Esophagus squamous epithelium (tissue), 5 donors: ENCODE results near the gene LITAF. TPM values are rescaled to one million over a fixed set of nuclear protein-coding genes. Genes with fewer than 3 reads are reported as not detected.
"Not testable (repeated sequence)": the region's sequence is repeated elsewhere in the genome, so short reads cannot be mapped to it uniquely, and the experiment has no call there.

Source experiments
- DNase-seq: peaks from one replicate; lab custom pipeline; 2025; lab: John Stamatoyannopoulos, UW
- H3K27ac ChIP-seq, 4 donors: fragments of 200-600 bp; sonication (generic); one replicate each; pipeline ENCODE4 v1.5.1; 2016 to 2019; ENCODE audit warnings: mild to moderate bottlenecking in 1 of 4
- H3K27me3 ChIP-seq, 4 donors: fragments of 200-600 bp; sonication (generic); 1 replicate in 3 of 4; 2 replicates in 1 of 4; pipeline versions ENCODE4 v1.5.1 to v1.6.0; 2017 to 2021; ENCODE audit warnings: antibody characterized with exemption in 1 of 4
- H3K36me3 ChIP-seq, 3 donors: fragments of 200-600 bp; sonication (generic); one replicate each; pipeline ENCODE4 v1.5.1; 2016 to 2019
- H3K4me1 ChIP-seq, 3 donors: fragments of 200-600 bp; sonication (generic); one replicate each; pipeline ENCODE4 v1.5.1; 2017 to 2019
- H3K4me3 ChIP-seq, 4 donors: fragments of 200-600 bp; sonication (generic); 1 replicate in 3 of 4; 2 replicates in 1 of 4; pipeline ENCODE4 v1.5.1; 2016 to 2019; ENCODE audit warnings: mild to moderate bottlenecking in 2 of 4, moderate library complexity in 1 of 4
- H3K9me3 ChIP-seq, 3 donors: fragments of 200-600 bp; sonication (generic); one replicate each; pipeline ENCODE4 v1.5.1; 2016 to 2019
- CTCF ChIP-seq, 6 experiments: fragments of 450-650 bp in 4 of 6; fragments of 200-600 bp in 2 of 6; sonication (generic) in 2 of 6; IDR thresholded peaks; one replicate each; pipeline ENCODE4 v1.5.1; 2016 to 2019; ENCODE audit warnings: antibody characterized with exemption in 6 of 6, mild to moderate bottlenecking in 4 of 6, moderate library complexity in 4 of 6
- POLR2A ChIP-seq, 4 donors: fragments of 450-650 bp; IDR thresholded peaks; one replicate each; pipeline ENCODE4 v1.6.1; 2017; ENCODE audit warnings: antibody characterized with exemption in 4 of 4, mild to moderate bottlenecking in 4 of 4, moderate library complexity in 3 of 4
- WGBS, 2 donors: methylation state at CpG; one replicate each; pipeline ENCODE4 v1.1.5; 2018; 5-methylcytosine and 5-hydroxymethylcytosine counted together
- intact Hi-C: fragments of 100-400 bp; cut with DNase I; formaldehyde crosslinking; loops from one replicate; pipeline ENCODE4 v1.15.0; 2022
- total RNA-seq, 4 donors: library from RNA; depleted of rRNA; stranded (reverse); fragments of >200 nt; gene quantifications; one replicate each; pipeline ENCODE4 v1.1.0, GENCODE V29; 2016
- donor health status: DM: yes; HTN: yes; CAD: no.

Gene LITAF
- total RNA-seq, 4 donors from 2014 or later = 13.7 to 44.4 (median 34.4) TPM

GRCh38 chr16:11593581-11593980, 6.9 kb upstream of the LITAF start:
- Histone ChIP-seq H3K27me3 (no peaks in the 10 kb centered on the region), H3K36me3 (no peaks in the 10 kb centered on the region), H3K4me3 (no peak overlapping the region), H3K9me3 (no peaks in the 10 kb centered on the region), H3K27ac (no peak overlapping the region), H3K4me1 (peaks cover 6 to 25% (median 14%) of the 10 kb centered on the region in 3 donors)
- TF ChIP-seq CTCF (IDR thresholded peaks at IDR 0.05) = no peak
- TF ChIP-seq POLR2A (IDR thresholded peaks at IDR 0.05) = no peak
- intact Hi-C loops = no loop called here
- WGBS, 2 donors = 85 to 97% methylated on average over 3 of the region's 3 CpGs
- DNase-seq = no peak

DNA sequence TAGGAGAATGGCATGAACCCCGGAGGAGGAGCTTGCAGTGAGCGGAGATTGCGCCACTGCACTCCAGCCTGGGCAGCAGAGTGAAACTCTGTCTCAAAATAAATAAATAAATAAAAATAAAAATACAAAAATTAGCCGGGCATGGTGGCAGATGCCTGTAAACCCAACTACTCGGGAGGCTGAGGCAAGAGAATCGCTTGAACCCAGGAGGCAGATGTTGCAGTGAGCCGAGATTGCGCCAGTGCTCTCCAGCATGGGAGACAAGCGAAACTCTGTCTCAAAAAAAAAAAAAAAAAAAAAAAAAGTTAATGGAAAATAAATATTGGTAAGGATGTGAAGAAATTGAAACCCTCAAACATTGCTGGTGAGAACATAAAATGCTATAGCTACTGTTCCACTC, 6.4 kb upstream of the LITAF start:
- H3K9me3 ChIP-seq, intact Hi-C loops, H3K36me3 ChIP-seq, DNase-seq, H3K27ac ChIP-seq, H3K4me3 ChIP-seq, H3K27me3 ChIP-seq: not testable (repeated sequence)
- 88 to 90% methylated on average over 9 of the region's 9 CpGs for WGBS, 2 donors
- peaks cover 6 to 25% (median 14%) of the 10 kb centered on the region in 3 donors for H3K4me1 ChIP-seq

DNA sequence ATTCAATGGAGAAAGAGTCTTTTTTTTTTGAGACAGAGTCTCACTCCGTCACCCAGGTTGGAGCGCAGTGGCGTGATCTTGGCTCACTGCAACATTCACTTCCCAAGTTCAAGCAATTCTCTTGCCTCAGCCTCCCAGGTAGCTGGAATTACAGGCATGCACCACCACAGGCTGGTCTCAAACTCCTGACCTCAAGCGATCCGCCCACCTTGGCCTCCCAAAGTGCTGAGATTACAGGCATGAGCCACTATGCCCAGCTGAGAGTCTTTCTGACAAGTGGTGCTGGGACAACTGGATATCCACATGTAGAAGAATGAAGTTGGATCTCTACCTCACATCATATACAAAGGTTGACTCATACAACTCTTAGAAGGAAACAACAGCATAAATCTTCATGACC, 4.9 kb upstream of the LITAF start:
- WGBS, 2 donors = 87 to 96% methylated on average over 5 of the region's 5 CpGs
- H3K36me3 ChIP-seq, intact Hi-C loops, H3K9me3 ChIP-seq, H3K27me3 ChIP-seq, DNase-seq, H3K27ac ChIP-seq, H3K4me3 ChIP-seq: not testable (repeated sequence)
- H3K4me1 ChIP-seq = peaks cover 0 to 22% (median 7%) of the 10 kb centered on the region in 3 donors

- Histone ChIP-seq H3K27ac (no peak overlapping the region), H3K27me3 (no peaks in the 10 kb centered on the region), H3K4me3 (no peak overlapping the region), H3K4me1 (peaks cover 1 to 32% (median 20%) of the 10 kb centered on the region in 3 donors), H3K9me3 (no peaks in the 10 kb centered on the region), H3K36me3 (no peaks in the 10 kb centered on the region)
- no peak for TF ChIP-seq CTCF (IDR thresholded peaks at IDR 0.05)
- TF ChIP-seq POLR2A (IDR thresholded peaks at IDR 0.05) = no peak
- intact Hi-C loops = no loop called here
- WGBS, 2 donors = 73 to 100% methylated on average over 1 of the region's 1 CpG
- no peak for DNase-seq
Measured at GRCh38 chr16:11589198-11589550, 2.5 kb upstream of the LITAF start.

DNA sequence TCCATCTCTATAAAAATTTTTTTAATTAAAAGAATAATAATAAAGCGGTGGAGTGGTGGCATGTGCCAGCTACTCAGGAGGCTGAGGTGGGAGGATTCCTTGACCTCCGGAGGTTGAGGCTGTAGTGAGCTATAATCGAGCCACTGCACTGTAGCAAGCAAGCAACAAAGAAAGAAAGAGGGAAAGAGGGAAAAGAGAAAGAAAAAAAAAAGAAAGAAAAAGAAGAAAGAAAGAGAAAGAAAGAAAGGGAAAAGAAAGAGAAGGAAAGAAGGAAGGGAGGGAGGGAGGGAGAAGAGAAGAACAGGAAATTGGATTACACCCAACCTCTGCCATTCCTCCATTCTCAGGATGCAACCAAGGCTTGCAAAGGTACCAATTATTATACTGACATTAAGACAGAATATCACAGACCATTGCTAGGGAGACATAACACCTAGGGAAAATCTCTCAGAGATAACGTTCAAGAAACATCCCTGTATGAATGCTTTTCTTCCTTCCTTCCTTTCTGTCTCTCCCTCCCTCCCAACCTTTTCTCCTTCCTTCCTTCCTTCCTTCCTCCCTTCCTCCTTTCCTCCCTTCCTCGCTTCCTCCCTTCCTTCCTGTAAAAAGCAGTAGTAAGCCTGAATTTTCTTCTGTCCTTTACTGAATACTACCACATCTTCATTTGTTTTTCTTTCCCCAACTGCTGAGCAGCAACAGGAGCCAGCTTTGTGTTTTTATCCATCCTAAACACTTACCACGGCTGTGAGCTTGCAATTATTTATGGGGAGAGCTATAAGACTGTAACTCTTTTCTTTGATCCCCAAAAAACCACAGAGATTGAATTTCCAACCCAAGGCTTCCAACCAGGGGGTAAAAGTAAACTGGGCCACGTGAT, 1.8 kb upstream of the LITAF start:
- intact Hi-C loops = no loop called here
- Histone ChIP-seq H3K36me3 (no peaks in the 10 kb centered on the region), H3K4me1 (peaks cover 7 to 38% (median 26%) of the 10 kb centered on the region in 3 donors), H3K27me3 (no peaks in the 10 kb centered on the region), H3K27ac (no peak overlapping the region), H3K4me3 (no peak overlapping the region), H3K9me3 (no peaks in the 10 kb centered on the region)
- WGBS, 2 donors = 79 to 82% methylated on average over 7 of the region's 7 CpGs
- DNase-seq = no peak
- TF ChIP-seq POLR2A (IDR thresholded peaks at IDR 0.05) (no peak), CTCF (IDR thresholded peaks at IDR 0.05) (no peak)

GRCh38 chr16:11587643-11588247, 1.0 kb upstream of the LITAF start:
- WGBS, 2 donors = 76 to 89% methylated on average over 3 to 13 of the region's 14 CpGs
- H3K4me1 ChIP-seq = peaks cover 7 to 46% (median 31%) of the 10 kb centered on the region in 3 donors
- intact Hi-C loops = no loop called here
- peak overlapping the region; percentile 92 to 98 (median 96) for H3K27ac ChIP-seq
- no peaks in the 10 kb centered on the region for H3K36me3 ChIP-seq
- no peaks in the 10 kb centered on the region for H3K27me3 ChIP-seq
- peak overlapping the region; percentile 69 to 97 (median 92) for H3K4me3 ChIP-seq
- DNase-seq = no peak
- no peaks in the 10 kb centered on the region for H3K9me3 ChIP-seq
- TF ChIP-seq CTCF (IDR thresholded peaks at IDR 0.05) = no peak
- TF ChIP-seq POLR2A (IDR thresholded peaks at IDR 0.05) = no peak
